GM21737 (cell line): ENCODE results near the gene HBZ.
"Not testable (repeated sequence)": the region's sequence is repeated elsewhere in the genome, so short reads cannot be mapped to it uniquely, and the experiment has no call there.

Experiments used
- ATAC-seq: cut with Tn5 transposase; IDR thresholded peaks from one replicate; pipeline ENCODE4 v1.9.1; 2021; ENCODE audit warnings: mild to moderate bottlenecking, moderate library complexity; ENCODE audit not compliant: unreplicated experiment

Gene HBZ

GRCh38 chr16:164134-164823 is 11.8 kb downstream of the HBZ start:
- not testable (repeated sequence) for ATAC-seq

GRCh38 chr16:164827-165538 is 12.5 kb downstream of the HBZ start:
- no peak for ATAC-seq

- ATAC-seq, result no peak
These were observed 13.3 kb downstream of the HBZ start, which contains the start of gene HBM for GRCh38 chr16:165539-166374. Gene HBM (plus strand): TSS chr16:165978. CDS start chr16:165998, 20 bp downstream.

GRCh38 chr16:166375-167121 is 14.1 kb downstream of the HBZ start:
- ATAC-seq, result no peak

- no peak for ATAC-seq
These were observed 14.8 kb downstream of the HBZ start for GRCh38 chr16:167122-167690.

- ATAC-seq, result no peak
These were observed 16.0 kb downstream of the HBZ start for GRCh38 chr16:168424-168823.

GRCh38 chr16:169014-169413 is 16.6 kb downstream of the HBZ start:
- ATAC-seq, result no peak

GRCh38 chr16:170088-170507 is 17.7 kb downstream of the HBZ start:
- not testable (repeated sequence) for ATAC-seq

GRCh38 chr16:170788-171187 is 18.3 kb downstream of the HBZ start:
- no peak for ATAC-seq

GRCh38 chr16:172374-172941 is 20.0 kb downstream of the HBZ start, which contains the start of gene HBA2:
Gene HBA2 (plus strand): TSS chr16:172876. CDS start chr16:172913, 37 bp downstream.
- not testable (repeated sequence) for ATAC-seq

GRCh38 chr16:173211-173854 is 20.9 kb downstream of the HBZ start:
- ATAC-seq, result not testable (repeated sequence)

- not testable (repeated sequence) for ATAC-seq
These were observed 21.7 kb downstream of the HBZ start for GRCh38 chr16:173928-174769.

GRCh38 chr16:175011-175949 is 22.8 kb downstream of the HBZ start:
- ATAC-seq, result no peak

- ATAC-seq, result not testable (repeated sequence)
These were observed 23.6 kb downstream of the HBZ start for GRCh38 chr16:176006-176405.

GRCh38 chr16:176477-177382 is 24.3 kb downstream of the HBZ start, which contains the start of gene HBA1:
Gene HBA1 (plus strand): TSS chr16:176680. CDS start chr16:176717, 37 bp downstream.
- ATAC-seq, result not testable (repeated sequence)

- ATAC-seq, result no peak
These were observed 25.0 kb downstream of the HBZ start for GRCh38 chr16:177394-177822.
